NCI-H1105 (cell line): ENCODE data around the gene LEPR.
"Not testable (repeated sequence)": the region's sequence is repeated elsewhere in the genome, so short reads cannot be mapped to it uniquely, and the experiment has no call there.

Experiments used
- DNase-seq: peaks from one replicate; lab custom pipeline; 2025; lab: John Stamatoyannopoulos, UW

The LEPR gene

DNA sequence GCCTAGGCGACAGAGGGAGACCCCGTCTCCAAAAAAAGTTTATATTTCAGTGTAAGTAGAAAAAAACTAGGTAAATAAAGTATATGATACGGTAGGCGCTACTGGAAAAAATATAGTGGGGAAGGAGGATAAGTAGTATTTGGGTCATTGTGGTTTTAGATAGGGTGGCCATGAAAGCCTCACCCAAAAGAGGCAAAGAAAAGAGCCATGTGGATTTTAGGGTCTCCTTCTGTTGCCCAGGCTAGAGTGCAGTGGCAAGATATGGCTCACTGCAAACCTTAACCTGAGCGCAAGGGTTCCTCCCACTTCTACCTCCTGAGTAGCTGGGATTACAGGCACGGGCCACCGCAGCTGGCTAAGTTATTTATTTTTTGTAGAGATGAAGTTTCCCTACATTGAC is 17.1 kb downstream of the LEPR start:
- DNase-seq = no peak

DNA sequence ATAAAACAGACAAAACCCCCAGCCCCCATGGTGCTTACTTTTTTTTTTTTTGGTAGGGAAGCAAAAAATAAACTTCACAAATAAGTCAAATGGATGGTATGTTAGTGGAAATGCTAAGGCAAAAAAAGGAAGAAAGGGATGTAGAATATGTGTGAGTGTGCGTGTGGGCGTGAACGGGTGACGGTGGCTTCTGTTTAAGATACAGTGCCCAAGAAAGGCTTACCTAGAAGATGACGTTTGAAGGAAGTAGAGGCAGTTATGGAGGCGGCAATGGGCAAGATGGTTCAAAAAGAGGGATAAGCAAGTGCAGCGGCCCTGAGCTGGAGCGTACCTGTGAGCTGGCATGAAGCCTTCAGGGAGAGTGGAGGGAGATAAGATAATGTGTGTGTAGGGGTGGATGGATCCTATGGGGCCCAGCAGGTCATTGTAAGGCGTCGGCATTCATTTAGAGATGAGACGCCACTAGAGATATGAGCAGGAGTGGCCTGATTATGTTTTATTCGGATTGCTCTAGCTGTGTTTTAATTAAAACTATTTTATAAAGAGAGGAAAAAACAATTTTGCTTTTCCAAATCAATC is 19.9 kb downstream of the LEPR start:
- DNase-seq = no peak

DNA sequence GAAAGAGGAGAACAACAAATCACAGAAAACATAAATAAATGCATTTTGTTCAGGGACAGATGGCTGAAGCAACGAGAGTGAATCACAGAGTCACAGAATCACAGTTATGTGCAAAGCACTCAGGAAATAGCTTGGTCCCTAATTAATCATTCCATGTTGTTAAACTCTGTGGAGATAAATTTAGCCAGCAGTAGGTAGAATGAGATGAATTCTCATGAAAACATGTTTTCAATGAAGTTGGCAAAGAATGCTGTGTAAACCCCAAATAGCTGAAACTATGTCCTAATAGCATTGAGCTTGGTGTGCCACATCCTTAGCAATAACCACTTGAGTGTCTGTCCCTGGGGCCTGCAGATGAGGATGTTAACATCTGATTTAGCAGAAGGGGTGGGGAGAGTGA is 20.4 kb downstream of the LEPR start:
- no peak for DNase-seq

DNA sequence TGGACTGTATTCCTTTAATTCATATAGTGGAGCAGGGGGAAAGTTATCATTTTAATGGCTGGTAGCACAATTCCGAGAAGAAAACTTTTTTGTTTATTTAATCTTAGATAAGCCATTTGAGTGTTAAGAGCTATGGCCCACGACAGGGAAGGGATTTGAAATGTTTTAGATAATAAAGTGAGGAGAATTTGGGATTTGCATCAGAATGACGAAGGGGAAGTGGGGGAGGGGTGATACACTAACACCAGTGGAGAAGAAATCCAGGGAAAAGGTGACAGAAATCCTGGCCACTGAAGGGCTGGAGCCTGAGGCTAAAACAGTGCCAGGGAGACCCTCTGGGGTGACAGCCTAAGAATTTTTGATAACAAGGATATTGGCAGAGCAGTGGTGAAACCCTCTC is 21.0 kb downstream of the LEPR start:
- no peak for DNase-seq

DNA sequence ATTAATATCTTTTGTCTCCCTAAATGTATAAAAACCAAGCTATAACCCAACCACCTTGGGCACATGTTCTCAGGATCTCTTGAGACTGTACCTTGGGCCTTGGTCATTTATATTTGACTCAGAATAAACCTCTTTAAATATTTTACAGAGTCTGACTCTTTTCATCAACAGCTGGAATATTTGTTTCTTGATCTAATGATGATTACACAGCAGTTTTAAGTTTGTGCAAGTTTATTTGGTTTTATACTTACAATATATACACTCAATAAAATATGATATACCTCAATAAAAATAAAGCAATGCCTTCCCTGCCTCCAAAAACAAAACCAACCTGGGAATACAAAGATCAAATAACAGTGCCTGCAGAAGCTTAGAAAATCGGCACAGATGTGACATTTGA is 22.0 kb downstream of the LEPR start:
- no peak for DNase-seq

DNA sequence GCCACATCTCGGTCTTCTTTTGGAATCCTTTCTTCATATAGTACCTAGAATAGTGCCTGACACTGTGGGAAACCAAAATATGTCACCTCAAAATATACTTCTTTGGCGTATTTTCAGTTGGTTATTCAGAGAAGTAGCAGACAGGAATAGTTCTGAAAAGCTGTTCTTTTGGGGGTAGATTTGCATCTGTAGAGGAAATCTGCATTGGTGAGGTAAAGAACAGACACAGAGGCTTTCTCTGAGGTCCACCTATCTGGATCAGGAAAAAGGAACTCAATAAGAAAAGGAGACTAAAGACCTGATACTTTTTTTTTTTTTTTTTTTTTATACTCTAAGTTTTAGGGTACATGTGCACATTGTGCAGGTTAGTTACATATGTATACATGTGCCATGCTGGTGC is 23.2 kb downstream of the LEPR start:
- no peak for DNase-seq

DNA sequence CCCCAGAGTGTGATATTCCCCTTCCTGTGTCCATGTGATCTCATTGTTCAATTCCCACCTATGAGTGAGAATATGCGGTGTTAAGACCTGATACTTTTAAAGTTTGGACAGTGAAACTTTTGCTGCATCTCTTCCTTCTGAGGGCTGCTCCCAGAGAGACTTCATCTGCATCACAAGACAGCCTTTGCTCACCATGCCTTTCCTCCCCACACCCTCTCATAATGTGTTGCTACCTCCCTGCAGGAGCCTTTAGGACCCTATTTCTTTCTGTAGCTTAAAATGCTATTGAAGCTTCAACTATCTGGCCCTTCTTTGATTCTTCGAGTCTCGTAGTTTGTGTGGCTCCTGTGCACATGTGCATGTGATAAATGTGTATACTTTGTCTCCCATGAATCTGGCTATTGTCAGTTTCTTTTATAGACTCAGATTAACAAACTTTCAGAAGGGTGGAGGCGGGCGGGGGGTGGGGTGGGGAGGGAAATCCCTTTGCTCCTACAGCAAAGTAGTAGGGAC is 23.7 kb downstream of the LEPR start:
- DNase-seq = no peak

DNA sequence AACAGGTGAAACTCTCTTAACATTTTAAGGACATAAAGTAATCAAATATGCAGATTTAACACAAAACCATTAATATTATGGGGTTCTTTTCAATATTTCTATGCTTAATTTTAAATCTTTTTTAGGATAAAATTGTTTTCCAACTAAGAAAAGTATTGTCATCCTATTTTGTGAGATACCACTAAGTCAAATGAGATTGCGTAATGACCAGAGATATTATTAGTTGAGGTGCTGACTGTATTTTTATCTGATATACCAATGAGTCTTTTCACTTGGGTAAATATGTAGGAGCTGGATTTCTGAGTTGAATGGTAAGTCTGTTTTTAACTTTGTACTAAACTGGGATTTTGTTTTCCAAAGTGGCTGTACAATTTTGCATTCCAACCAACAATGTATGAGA is 25.4 kb downstream of the LEPR start:
- no peak for DNase-seq

DNA sequence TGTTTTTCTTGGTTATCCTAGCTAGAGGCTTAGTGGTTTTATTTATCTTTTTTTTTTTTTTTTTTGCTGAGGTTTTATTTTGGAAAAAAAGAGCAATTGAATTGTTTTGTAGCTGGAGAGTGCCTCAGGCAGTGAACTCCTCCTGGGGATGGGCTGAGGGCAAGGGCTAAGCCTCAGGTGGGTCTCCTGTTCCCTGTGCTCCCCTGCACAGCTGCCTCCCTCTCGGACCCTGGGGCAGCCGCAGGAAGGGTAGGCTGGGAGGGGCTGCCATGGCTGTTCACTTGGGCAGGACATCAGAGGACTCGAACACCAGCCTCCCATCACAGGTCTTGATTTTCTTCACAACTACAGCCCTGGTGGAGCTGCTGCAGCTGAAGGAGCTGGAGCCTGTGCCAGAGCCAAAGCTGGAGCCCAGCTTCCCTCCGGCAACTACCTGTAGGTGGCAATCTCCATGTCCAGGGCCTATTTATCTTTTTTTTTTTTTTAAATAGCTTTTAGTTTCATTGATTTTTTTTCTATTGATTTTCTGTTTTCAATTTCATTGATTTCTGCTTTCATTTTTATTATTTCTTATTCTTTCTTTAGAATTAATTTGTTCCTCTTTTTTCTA is 28.9 kb downstream of the LEPR start:
- no peak for DNase-seq

DNA sequence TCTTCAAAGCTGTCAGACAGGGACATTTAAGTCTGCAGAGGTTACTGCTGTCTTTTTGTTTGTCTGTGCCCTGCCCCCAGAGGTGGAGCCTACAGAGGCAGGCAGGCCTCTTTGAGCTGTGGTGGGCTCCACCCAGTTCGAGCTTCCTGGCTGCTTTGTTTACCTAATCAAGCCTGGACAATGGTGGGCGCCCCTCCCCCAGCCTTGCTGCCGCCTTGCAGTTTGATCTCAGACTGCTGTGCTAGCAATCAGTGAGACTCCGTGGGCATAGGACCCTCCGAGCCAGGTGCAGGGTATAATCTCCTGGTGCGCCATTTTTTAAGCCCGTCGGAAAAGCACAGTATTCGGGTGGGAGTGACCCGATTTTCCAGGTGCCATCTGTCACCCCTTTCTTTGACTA is 35.2 kb downstream of the LEPR start:
- not testable (repeated sequence) for DNase-seq

DNA sequence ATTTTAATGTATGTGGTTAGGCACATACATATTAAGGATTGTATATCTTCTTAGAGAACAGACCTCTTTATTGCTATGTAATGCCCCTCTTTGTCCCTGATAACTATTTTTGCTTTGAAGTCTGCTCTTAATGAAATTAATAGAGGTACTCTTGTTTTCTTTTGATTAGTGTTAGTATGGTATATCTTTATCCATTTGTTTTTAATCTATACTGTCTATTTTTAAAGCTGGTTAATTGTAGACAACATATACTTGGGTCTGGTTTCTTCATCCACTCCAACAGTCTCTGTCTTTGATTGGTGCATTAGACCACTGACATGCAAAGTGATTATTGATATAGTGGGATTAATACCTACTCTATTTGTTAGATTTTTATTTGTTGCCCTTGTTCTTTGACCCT is 36.0 kb downstream of the LEPR start:
- DNase-seq = no peak

DNA sequence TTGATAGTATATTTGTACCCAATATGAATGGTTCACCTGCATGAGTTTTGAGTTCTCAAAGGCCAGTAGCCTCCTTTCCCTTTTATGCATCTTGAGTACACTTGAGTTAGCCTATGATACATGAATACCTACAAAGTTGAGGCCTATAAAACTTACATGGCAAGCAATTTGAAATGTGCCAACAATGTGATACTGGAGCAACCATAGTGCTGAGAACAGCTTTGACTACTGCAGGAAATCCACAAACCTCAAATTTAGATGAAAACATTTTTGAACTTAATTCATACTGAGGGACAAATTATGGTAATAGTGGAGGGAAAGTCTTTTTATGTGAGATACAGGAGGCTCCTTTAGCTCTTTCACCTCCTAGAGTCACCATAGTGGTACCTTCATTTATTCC is 37.4 kb downstream of the LEPR start:
- DNase-seq = no peak

DNA sequence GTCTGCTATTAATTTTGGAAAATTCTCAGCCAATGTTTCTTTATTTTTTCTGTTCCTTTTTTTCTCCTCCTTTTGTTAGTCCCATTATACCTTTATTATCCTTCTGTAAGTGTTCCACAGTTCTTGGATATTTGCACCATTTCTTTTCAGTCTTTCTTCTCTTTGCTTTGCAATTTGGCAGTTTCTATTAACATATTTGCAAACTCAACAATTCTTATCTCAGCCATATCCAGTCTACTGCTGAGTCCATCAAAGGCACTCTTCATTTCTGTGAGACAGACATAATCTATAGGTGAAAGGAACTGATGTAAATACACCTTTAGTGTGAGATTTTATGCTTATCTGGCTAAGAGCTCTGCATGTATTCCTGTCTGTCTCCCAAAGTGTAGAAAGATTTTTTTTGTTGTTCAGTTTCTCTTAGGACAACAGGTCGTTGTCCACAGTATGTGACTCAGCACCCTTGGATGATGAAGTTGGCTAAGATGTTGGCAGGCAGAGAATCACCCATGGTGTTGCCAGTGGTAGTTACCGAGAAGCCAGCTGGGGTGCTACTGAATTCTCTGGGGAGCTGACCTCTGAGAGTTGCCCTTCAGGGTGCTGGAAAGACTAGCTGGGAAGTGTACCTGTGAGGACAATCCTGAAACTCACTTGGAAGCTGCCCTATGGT is 38.4 kb downstream of the LEPR start:
- DNase-seq = no peak

DNA sequence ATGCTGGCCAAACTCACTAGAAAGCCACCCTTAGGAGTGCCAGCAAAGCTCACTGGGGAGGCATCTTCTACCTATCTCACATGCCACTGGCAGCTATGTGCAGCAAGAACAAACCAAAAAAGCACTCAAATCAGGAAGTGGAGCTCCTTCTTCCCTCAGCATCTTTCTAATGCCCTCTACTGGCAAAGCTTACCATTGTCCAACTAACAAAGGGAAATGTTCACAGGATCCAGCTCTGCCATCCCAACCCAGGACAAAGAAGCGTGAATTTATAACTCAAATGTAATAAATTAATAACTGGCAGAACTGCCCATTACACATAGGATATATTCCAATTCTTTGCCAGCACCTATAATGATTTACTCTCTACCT is 38.9 kb downstream of the LEPR start:
- no peak for DNase-seq

DNA sequence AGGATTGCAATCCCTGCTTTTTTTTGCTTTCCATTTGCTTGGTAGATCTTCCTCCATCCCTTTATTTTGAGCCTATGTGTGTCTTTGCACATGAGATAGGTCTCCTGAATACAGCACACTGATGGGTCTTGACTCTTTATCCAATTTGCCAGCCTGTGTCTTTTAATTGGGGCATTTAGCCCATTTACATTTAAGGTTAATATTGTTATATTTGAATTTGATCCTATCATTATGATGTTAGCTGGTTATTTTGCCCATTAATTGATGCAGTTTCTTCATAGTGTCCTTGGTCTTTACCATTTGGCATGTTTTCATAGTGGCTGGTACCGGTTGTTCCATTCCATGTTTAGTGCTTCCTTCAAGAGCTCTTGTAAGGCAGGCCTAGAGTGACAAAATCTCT is 45.4 kb downstream of the LEPR start:
- not testable (repeated sequence) for DNase-seq

DNA sequence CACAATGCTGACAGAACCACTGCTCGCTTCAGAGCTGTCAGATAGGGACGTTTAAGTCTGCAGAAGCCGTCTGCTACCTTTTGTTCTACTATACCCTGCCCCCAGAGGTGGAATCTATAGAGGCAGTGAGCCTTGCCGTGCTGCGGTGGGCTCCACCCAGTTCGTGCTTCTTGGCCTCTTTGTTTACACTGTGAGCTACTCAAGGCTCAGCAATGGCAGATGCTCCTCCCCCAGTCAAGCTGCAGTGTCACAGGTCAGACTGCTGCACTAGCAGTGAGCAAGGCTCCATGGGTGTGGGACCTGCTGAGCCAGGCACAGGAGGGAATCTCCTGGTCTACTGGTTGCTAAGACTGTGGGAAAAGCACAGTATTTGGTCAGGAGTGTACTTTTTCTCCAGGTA is 47.1 kb downstream of the LEPR start:
- peak; percentile 38 for DNase-seq

DNA sequence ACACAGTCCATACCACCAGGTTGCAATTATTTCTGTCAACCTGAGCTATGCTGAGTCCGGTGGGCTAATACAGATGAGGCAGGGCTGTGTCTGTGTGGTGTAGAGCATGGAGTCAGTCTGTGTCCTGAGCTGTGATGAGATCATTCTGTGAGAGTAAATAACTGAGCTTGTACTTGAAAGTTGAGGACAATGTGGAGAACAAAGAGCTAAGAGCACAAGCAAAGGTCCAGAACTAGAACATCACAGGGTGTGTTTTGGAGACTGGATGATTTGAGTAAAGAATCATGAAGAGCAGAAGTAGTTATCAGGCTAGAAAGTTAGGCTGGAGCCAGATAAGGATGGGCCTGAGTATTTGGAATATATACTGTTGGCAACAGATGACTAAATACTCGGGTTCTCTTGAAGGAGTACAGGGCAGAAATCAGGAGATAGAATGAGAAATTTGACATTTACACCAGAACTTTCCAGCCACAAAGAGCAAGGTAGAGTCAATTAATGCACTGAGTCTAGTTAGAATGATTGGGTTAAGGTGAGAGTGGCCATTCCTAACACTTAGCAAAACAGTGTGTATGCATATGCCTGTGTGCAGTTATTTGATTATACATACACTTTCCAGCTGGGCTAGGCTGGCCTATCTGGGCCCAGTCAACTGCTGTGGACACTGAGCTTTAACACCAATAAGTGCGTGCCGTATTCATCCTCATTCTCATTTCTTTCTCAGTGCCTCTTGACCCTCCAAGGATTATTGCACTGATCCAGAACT is 48.8 kb downstream of the LEPR start:
- DNase-seq = no peak

DNA sequence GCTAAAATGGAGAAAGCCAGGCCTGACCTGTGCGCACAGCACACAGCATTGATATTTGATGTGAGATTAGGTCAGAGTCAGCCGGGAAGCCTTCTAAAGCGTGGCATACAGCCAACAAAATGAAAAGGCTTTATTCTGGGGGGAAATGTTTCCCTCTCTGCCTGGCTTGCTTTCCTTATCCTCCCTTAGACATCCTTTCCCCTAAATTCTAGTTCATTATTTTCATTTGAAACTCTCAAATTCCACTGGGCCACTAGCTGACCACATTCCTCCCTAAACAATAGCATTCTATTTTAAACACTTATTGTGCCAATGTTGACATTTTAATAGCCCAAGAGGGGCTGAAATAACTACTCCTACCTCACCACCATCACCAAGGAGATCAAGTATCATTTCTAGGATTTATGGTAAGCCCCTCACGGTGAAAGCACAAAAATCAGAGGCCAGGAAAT is 49.4 kb downstream of the LEPR start:
- DNase-seq = peak; percentile 20
